Hepatocyte (in vitro differentiated cells): ENCODE data around the gene PDE3B. TPM values are rescaled to one million over a fixed set of nuclear protein-coding genes. Genes with fewer than 3 reads are reported as not detected.

Source experiments
- DNase-seq: peaks from one replicate; pipeline ENCODE4 v3.0.0-alpha.2; 2016; ENCODE audit warnings: low spot score
- H2AFZ ChIP-seq: fragments of 200-600 bp; sonication (generic); 2 replicates; pipeline ENCODE4 v1.6.0; 2016; ENCODE audit warnings: antibody characterized with exemption, mild to moderate bottlenecking
- H3K27ac ChIP-seq: fragments of 200-600 bp; sonication (generic); 2 replicates; pipeline ENCODE4 v1.5.1; 2016; ENCODE audit warnings: mild to moderate bottlenecking
- H3K27me3 ChIP-seq: fragments of 200-600 bp; sonication (generic); 2 replicates; pipeline ENCODE4 v1.6.1; 2016
- H3K36me3 ChIP-seq: fragments of 200-600 bp; sonication (generic); replicated peaks from 2 replicates; pipeline ENCODE4 v1.5.1; 2016; ENCODE audit warnings: low read depth; ENCODE audit not compliant: insufficient read depth
- H3K4me1 ChIP-seq: fragments of 200-600 bp; sonication (generic); 2 replicates; pipeline ENCODE4 v1.5.1; 2016; ENCODE audit warnings: mild to moderate bottlenecking, moderate library complexity; ENCODE audit not compliant: insufficient read depth
- H3K4me2 ChIP-seq: fragments of 200-600 bp; sonication (generic); 2 replicates; pipeline ENCODE4 v1.6.0; 2016
- H3K4me3 ChIP-seq: fragments of 200-600 bp; sonication (generic); 2 replicates; pipeline ENCODE4 v1.5.1; 2016; ENCODE audit warnings: mild to moderate bottlenecking
- H3K79me2 ChIP-seq: fragments of 200-600 bp; sonication (generic); 2 replicates; pipeline ENCODE4 v1.6.0; 2017; ENCODE audit warnings: mild to moderate bottlenecking
- H3K9me2 ChIP-seq: fragments of 200-600 bp; sonication (generic); replicated peaks from 2 replicates; pipeline ENCODE4 v1.6.0; 2017; ENCODE audit warnings: mild to moderate bottlenecking; ENCODE audit not compliant: insufficient read depth
- H3K9me3 ChIP-seq: fragments of 200-600 bp; sonication (generic); 2 replicates; pipeline ENCODE4 v1.5.1; 2016; ENCODE audit warnings: low read depth, mild to moderate bottlenecking
- H4K20me1 ChIP-seq: fragments of 200-600 bp; sonication (generic); 2 replicates; pipeline ENCODE4 v1.6.0; 2016; ENCODE audit warnings: mild to moderate bottlenecking; ENCODE audit not compliant: insufficient read depth, poor library complexity, severe bottlenecking
- CTCF ChIP-seq: fragments of 200-600 bp; sonication (generic); IDR thresholded peaks from 2 replicates; pipeline ENCODE4 v1.5.1; 2016; ENCODE audit warnings: antibody characterized with exemption, mild to moderate bottlenecking; ENCODE audit not compliant: poor library complexity
- EZH2 ChIP-seq: fragments of 200-600 bp; sonication (generic); IDR thresholded peaks from 2 replicates; pipeline ENCODE4 v1.6.1; 2016; ENCODE audit warnings: antibody characterized with exemption, mild to moderate bottlenecking, borderline replicate concordance
- EZH2phosphoT487 ChIP-seq: fragments of 200-600 bp; sonication (generic); IDR thresholded peaks from one replicate; pipeline ENCODE4 v1.6.1; 2018; ENCODE audit warnings: antibody characterized with exemption, mild to moderate bottlenecking, low read depth, moderate library complexity; ENCODE audit not compliant: unreplicated experiment, severe bottlenecking
- WGBS: methylation state at CpG from one replicate; pipeline ENCODE4 v1.1.6; 2016; ENCODE audit warnings: low lambda C conversion rate; ENCODE audit errors: missing lambda C conversion rate; 5-methylcytosine and 5-hydroxymethylcytosine counted together
- polyA plus RNA-seq: library from polyadenylated mRNA; unstranded; fragments of >200 nt; fragmentation: Nextera tagmentation; extraction: Ambion mirVana; gene quantifications from 2 replicates; pipeline ENCODE4 v1.2.1, GENCODE V29; 2016
- total RNA-seq: library from RNA; depleted of rRNA; stranded (reverse); fragments of >200 nt; gene quantifications from 2 replicates; pipeline ENCODE4 v1.2.3, GENCODE V29; 2014

Gene PDE3B
- total and polyA plus RNA-seq, 2 experiments from 2014 or later = 15.8 to 46.3 TPM

GRCh38 chr11:14835496-14836492 is 192.2 kb downstream of the PDE3B start:
- no peaks in the 10 kb centered on the region for H3K4me1 ChIP-seq
- no peaks in the 10 kb centered on the region for H3K27me3 ChIP-seq
- H2AFZ ChIP-seq = no peak overlapping the region
- no peaks in the 10 kb centered on the region for H4K20me1 ChIP-seq
- TF ChIP-seq EZH2 (no peak), EZH2phosphoT487 (no peak), CTCF (no peak)
- H3K36me3 ChIP-seq = no peaks in the 10 kb centered on the region
- H3K79me2 ChIP-seq = no peaks in the 10 kb centered on the region
- H3K27ac ChIP-seq = no peak overlapping the region
- no peaks in the 10 kb centered on the region for H3K9me3 ChIP-seq
- no peaks in the 10 kb centered on the region for H3K9me2 ChIP-seq
- no peak for DNase-seq
- no peak overlapping the region for H3K4me2 ChIP-seq
- H3K4me3 ChIP-seq = no peak overlapping the region

- Histone ChIP-seq H3K4me1 (no peaks in the 10 kb centered on the region), H3K79me2 (no peaks in the 10 kb centered on the region)
Observed at GRCh38 chr11:14842002-14842401, 198.4 kb downstream of the PDE3B start.

GRCh38 chr11:14852571-14853177 is 209.1 kb downstream of the PDE3B start:
- no peak overlapping the region for H3K27ac ChIP-seq
- no peaks in the 10 kb centered on the region for H3K4me1 ChIP-seq
- H3K9me3 ChIP-seq = no peaks in the 10 kb centered on the region
- DNase-seq = peak; percentile 4
- H3K4me2 ChIP-seq = no peak overlapping the region
- no peak for TF ChIP-seq EZH2
- no peak for TF ChIP-seq CTCF
- no peak for TF ChIP-seq EZH2phosphoT487
- no peaks in the 10 kb centered on the region for H3K79me2 ChIP-seq
- H3K9me2 ChIP-seq = no peaks in the 10 kb centered on the region
- no peaks in the 10 kb centered on the region for H4K20me1 ChIP-seq
- H3K4me3 ChIP-seq = no peak overlapping the region
- no peaks in the 10 kb centered on the region for H3K36me3 ChIP-seq
- no peaks in the 10 kb centered on the region for H3K27me3 ChIP-seq
- 92% methylated on average over 4 of the region's 4 CpGs for WGBS
- no peak overlapping the region for H2AFZ ChIP-seq

More at GRCh38 chr11:14842002-14842401, 198.4 kb downstream of the PDE3B start:
- Histone ChIP-seq H4K20me1 (no peaks in the 10 kb centered on the region), H3K27me3 (no peaks in the 10 kb centered on the region), H3K36me3 (no peaks in the 10 kb centered on the region), H3K27ac (no peak overlapping the region), H3K9me3 (no peaks in the 10 kb centered on the region), H3K4me3 (no peak overlapping the region), H3K9me2 (no peaks in the 10 kb centered on the region), H3K4me2 (no peak overlapping the region), H2AFZ (no peak overlapping the region)
- no peak for DNase-seq
- no peak for TF ChIP-seq EZH2
- no peak for TF ChIP-seq CTCF
- TF ChIP-seq EZH2phosphoT487 = no peak
- 98% methylated on average over 3 of the region's 3 CpGs for WGBS
